Measurements from ENCODE around the gene GRAMD2B.
"Not testable (repeated sequence)": the region's sequence is repeated elsewhere in the genome, so short reads cannot be mapped to it uniquely, and the experiment has no call there.

GRCh38 chr5:126396721-126397120, 26.5 kb upstream of the GRAMD2B start:
- not testable (repeated sequence) for TF ChIP-seq POLR2A, CTCF, POLR2AphosphoS5 (IDR thresholded peaks at IDR 0.05)

Data from upper lobe of left lung (tissue), 4 donors.